Measurements from ENCODE around the gene PAPPA.

DNA sequence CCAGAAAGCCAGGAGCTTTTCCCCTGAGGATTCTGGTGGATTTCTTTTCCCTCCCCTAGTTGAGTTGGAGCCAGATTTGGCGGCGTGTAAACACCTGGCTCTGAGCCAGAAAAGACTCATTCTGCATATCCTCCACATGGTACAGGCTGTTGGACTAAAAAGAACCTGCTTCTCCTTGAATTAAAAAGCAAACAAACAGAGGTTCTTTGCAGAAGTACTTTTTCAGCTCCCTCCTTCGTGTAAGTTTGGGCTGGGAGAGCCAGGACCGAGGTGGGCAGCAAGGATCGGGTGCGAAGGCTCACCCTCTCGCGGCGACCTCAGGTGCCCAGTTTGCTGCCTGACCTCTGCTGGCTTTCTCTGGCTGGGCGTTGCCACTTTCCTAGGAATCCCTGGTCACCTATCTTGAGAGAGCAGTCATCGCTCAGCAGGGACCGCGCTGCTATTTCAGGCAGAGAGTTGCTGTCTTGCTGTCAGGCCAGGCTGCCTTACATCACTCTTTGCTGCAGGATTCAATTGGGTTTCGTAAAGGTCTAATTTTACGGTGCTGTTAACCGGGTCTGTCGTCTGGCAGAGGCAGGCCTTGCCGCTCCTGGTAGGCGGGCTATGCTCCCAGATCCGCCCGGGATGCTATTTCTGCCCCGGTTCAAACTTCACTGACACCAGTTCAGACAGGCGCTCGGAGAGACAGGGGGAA, 3.2 kb downstream of the PAPPA start:
- TF ChIP-seq POLR2A (IDR thresholded peaks at IDR 0.05; ENCODE audit: control extremely low read depth in 1 of 2, low read depth in 2 of 2, low read length in 2 of 2) (no peak), CTCF (IDR thresholded peaks at IDR 0.05; ENCODE audit: control extremely low read depth in 1 of 3, insufficient read depth in 1 of 3, low read depth in 1 of 3, low read length in 3 of 3) (peak in 1 of 3 experiments; percentile 14; a peak in 2 of 4 replicates)
- TF ChIP-seq, protein P1, sequence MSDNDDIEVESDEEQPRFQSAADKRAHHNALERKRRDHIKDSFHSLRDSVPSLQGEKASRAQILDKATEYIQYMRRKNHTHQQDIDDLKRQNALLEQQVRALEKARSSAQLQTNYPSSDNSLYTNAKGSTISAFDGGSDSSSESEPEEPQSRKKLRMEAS (IDR thresholded peaks at IDR 0.05) = no peak

All from H1 (cell line).